Cardiac muscle cell (in vitro differentiated cells and primary cell): ENCODE results near the gene PRELID2. TPM values are rescaled to one million over a fixed set of nuclear protein-coding genes. Genes with fewer than 3 reads are reported as not detected.

ENCODE experiments used
- DNase-seq, 2 donors: peaks; one replicate each; pipeline versions ENCODE4 v3.0.0 to v3.0.0-alpha.2; 2010 to 2017; ENCODE audit warnings: low read depth in 1 of 2, low spot score in 1 of 2
- H3K27ac ChIP-seq: fragments of 200-600 bp; sonication (generic); 2 replicates; pipeline ENCODE4 v1.5.1; 2016
- H3K27me3 ChIP-seq: fragments of 200-600 bp; sonication (generic); 2 replicates; pipeline ENCODE4 v1.6.0; 2016; ENCODE audit warnings: control low read depth
- H3K36me3 ChIP-seq: fragments of 200-600 bp; sonication (generic); 2 replicates; pipeline ENCODE4 v1.5.1; 2016; ENCODE audit warnings: control low read depth
- H3K4me1 ChIP-seq: fragments of 200-600 bp; sonication (generic); 2 replicates; pipeline ENCODE4 v1.8.1; 2017; ENCODE audit warnings: low read depth, mild to moderate bottlenecking, mixed run types
- H3K4me3 ChIP-seq: fragments of 200-600 bp; sonication (generic); 2 replicates; pipeline ENCODE4 v1.5.1; 2016; ENCODE audit warnings: mild to moderate bottlenecking
- H3K9me3 ChIP-seq: fragments of 200-600 bp; sonication (generic); 2 replicates; pipeline ENCODE4 v1.5.1; 2017; ENCODE audit warnings: low read depth, mild to moderate bottlenecking, control low read depth
- CTCF ChIP-seq: IDR thresholded peaks from 2 replicates; pipeline ENCODE4 v1.5.1; 2012; ENCODE audit warnings: low read depth, mild to moderate bottlenecking, low read length
- polyA plus RNA-seq: library from polyadenylated mRNA; unstranded; fragments of >200 nt; fragmentation: Nextera tagmentation; extraction: Ambion mirVana; gene quantifications from 2 replicates; pipeline ENCODE4 v1.2.1, GENCODE V29; 2016
- total RNA-seq: library from RNA; depleted of rRNA; stranded (reverse); fragments of >200 nt; gene quantifications from 2 replicates; pipeline ENCODE4 v1.2.3, GENCODE V29; 2016

PRELID2 gene
- total and polyA plus RNA-seq, 2 experiments from 2014 or later = 26.3 to 41.2 TPM

DNA sequence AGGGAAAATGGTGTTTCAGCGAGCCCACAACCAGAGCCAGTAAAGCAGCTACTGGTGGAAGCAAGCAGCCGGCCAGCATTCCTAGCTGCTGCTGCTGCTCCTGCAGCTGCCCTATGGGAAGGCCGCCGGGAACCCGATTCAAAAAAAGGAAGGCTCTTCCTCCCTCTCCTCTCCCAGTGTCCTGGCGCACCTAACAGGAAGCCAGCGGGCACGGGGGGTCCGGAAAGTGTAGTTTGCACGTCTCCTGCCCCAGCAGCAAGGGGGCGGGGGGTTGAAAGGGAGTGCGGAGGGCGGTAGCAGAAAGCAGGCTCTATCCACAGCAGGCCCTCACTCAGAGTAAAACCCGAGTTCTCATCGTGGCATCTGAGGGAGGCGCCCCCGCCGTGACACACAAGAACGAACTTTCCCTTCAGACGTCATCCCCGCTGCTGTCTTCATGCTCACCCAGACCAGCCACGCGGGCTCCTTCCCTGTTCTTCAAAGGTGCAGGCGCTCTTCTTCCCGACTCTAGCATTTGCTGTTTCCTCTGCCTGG, 21.2 kb upstream of the PRELID2 start:
- H3K4me1 ChIP-seq = peaks cover 20% of the 10 kb centered on the region
- H3K4me3 ChIP-seq = no peak overlapping the region
- H3K27me3 ChIP-seq = no peaks in the 10 kb centered on the region
- TF ChIP-seq CTCF = no peak
- no peaks in the 10 kb centered on the region for H3K9me3 ChIP-seq
- peak; percentile 62 to 78 for DNase-seq
- no peaks in the 10 kb centered on the region for H3K36me3 ChIP-seq
- peak overlapping the region; percentile 81 for H3K27ac ChIP-seq

DNA sequence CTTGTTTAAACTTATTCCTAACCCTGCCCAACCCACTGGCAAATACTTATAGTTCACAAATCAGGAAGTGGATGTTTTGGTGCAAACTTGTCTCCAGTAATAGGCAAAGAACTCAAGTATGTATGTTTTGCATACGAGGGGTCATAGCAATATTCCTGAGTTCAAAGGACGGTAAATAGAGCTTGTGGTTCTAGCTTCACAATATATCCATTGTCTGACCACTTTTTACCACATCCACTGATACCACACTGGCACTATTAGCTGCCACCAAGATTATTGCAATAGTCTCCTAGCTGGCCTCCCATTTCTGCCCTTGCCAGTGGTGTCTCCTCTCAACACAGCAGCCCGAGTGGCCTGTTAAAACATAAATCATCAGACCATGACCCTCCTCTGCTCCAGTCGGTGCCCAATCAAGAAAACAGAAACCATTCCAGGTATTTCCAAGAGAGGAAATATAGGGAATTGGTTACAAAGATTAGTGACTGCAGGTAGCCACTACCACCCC, 20.7 kb upstream of the PRELID2 start:
- no peak for DNase-seq
- Histone ChIP-seq H3K4me3 (no peak overlapping the region), H3K4me1 (peaks cover 20% of the 10 kb centered on the region), H3K9me3 (no peaks in the 10 kb centered on the region), H3K27me3 (no peaks in the 10 kb centered on the region), H3K27ac (peak overlapping the region; percentile 81), H3K36me3 (no peaks in the 10 kb centered on the region)
- no peak for TF ChIP-seq CTCF

- no peaks in the 10 kb centered on the region for H3K27me3 ChIP-seq
- no peak overlapping the region for H3K4me3 ChIP-seq
- H3K36me3 ChIP-seq = no peaks in the 10 kb centered on the region
- TF ChIP-seq CTCF = no peak
- H3K9me3 ChIP-seq = no peaks in the 10 kb centered on the region
- H3K4me1 ChIP-seq = peaks cover 17% of the 10 kb centered on the region
- H3K27ac ChIP-seq = no peak overlapping the region
- DNase-seq = peak in 1 of 2 donors; percentile 80
Measured at GRCh38 chr5:145854651-145855258, 19.6 kb upstream of the PRELID2 start.

DNA sequence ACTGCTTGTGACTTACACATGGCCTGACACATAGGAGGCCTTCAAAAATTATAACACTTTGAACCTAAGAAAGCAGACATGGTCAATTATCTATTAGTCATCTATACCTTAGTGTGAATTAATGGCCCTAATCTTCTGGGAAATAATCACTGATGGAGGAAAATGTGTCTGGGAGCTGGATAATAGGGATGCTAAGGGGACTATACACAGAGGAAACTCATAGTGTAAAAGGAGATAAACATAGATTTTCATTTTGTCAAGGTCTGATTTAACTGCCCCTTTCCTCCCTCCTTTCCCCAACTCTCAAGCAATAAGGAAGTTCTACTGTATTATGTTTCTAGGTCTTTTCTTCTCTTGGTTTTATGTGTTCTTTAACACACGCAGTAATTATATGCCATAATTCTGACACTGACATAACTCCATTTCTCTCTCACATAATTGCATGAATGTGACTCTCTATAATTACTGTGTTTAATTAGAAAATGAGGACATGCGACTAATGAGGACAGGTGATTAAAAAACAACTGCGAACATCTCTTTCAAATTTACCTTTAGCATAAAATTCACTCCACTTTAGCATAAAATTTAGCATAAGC, 18.7 kb upstream of the PRELID2 start:
- no peak overlapping the region for H3K27ac ChIP-seq
- DNase-seq = no peak
- no peak for TF ChIP-seq CTCF
- no peak overlapping the region for H3K4me3 ChIP-seq
- H3K9me3 ChIP-seq = no peaks in the 10 kb centered on the region
- H3K27me3 ChIP-seq = no peaks in the 10 kb centered on the region
- no peaks in the 10 kb centered on the region for H3K36me3 ChIP-seq
- peaks cover 8% of the 10 kb centered on the region for H3K4me1 ChIP-seq

DNA sequence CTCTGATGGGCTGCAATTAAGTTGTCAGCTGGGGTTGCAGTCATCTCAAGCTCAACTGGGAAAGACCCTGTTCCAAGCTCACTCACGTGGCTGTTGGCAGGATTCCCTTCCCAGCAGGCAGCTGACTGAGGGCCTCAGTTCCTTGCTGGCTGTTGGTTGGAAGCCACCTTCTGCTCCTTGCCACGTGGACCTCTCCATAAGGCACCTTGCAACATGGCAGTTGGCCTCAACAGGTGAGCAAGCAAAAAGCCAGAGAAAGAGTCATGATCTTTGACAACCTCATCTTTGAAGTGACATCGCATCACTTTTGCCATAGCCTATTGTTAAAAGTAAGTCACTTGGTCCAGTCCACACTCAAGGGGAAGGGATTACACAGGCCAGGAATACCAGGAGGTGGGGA, 17.8 kb upstream of the PRELID2 start:
- TF ChIP-seq CTCF = no peak
- Histone ChIP-seq H3K36me3 (no peaks in the 10 kb centered on the region), H3K9me3 (no peaks in the 10 kb centered on the region), H3K4me1 (peaks cover 7% of the 10 kb centered on the region), H3K27ac (no peak overlapping the region), H3K27me3 (no peaks in the 10 kb centered on the region), H3K4me3 (no peak overlapping the region)
- DNase-seq = no peak
